HG02798 (cell line): ENCODE data around the gene SPAG17.
"Not testable (repeated sequence)": the region's sequence is repeated elsewhere in the genome, so short reads cannot be mapped to it uniquely, and the experiment has no call there.

Experiments
- ATAC-seq: cut with Tn5 transposase; IDR thresholded peaks from one replicate; pipeline ENCODE4 v1.9.1; 2021; ENCODE audit warnings: mild to moderate bottlenecking; ENCODE audit not compliant: unreplicated experiment, poor library complexity

SPAG17 gene

GRCh38 chr1:117925981-117926380, 259.0 kb downstream of the SPAG17 start:
- no peak for ATAC-seq

- not testable (repeated sequence) for ATAC-seq
Measured at GRCh38 chr1:117922717-117923116, 262.3 kb downstream of the SPAG17 start.

GRCh38 chr1:117921991-117922390, 263.0 kb downstream of the SPAG17 start:
- ATAC-seq = no peak

GRCh38 chr1:117919376-117919775, 265.7 kb downstream of the SPAG17 start:
- ATAC-seq = no peak

- no peak for ATAC-seq
Measured at GRCh38 chr1:117911051-117911450, 274.0 kb downstream of the SPAG17 start.

- no peak for ATAC-seq
Measured at GRCh38 chr1:117905019-117905418, 280.0 kb downstream of the SPAG17 start.

GRCh38 chr1:117904485-117904884, 280.5 kb downstream of the SPAG17 start:
- ATAC-seq = no peak
